T-helper 22 cell (primary cell): ENCODE measurements around the gene RTN4R.
"Not testable (repeated sequence)": the region's sequence is repeated elsewhere in the genome, so short reads cannot be mapped to it uniquely, and the experiment has no call there.

Source experiments
- DNase-seq: peaks from one replicate; pipeline ENCODE4 v3.0.0-alpha.2; 2020; ENCODE audit warnings: low read depth

Gene RTN4R

GRCh38 chr22:20271114-20271994, 3.2 kb upstream of the RTN4R start:
- DNase-seq: no peak

GRCh38 chr22:20270190-20271113, 2.3 kb upstream of the RTN4R start:
- not testable (repeated sequence) for DNase-seq

- DNase-seq: not testable (repeated sequence)
Measured at GRCh38 chr22:20269673-20270072, 1.6 kb upstream of the RTN4R start.

- DNase-seq: not testable (repeated sequence)
Measured at GRCh38 chr22:20269201-20269600, 1.1 kb upstream of the RTN4R start.

GRCh38 chr22:20267441-20268278, 458 bp downstream of the RTN4R start:
- no peak for DNase-seq

- not testable (repeated sequence) for DNase-seq
Measured at GRCh38 chr22:20266667-20267440, 1.3 kb downstream of the RTN4R start.

GRCh38 chr22:20265772-20266666, 2.1 kb downstream of the RTN4R start:
- not testable (repeated sequence) for DNase-seq

GRCh38 chr22:20264614-20265452, 3.3 kb downstream of the RTN4R start:
- no peak for DNase-seq

- not testable (repeated sequence) for DNase-seq
Measured at GRCh38 chr22:20263404-20264281, 4.5 kb downstream of the RTN4R start.

- DNase-seq: no peak
Measured at GRCh38 chr22:20262582-20263147, 5.5 kb downstream of the RTN4R start.

GRCh38 chr22:20261848-20262581, 6.1 kb downstream of the RTN4R start:
- no peak for DNase-seq

- no peak for DNase-seq
Measured at GRCh38 chr22:20260071-20260765, 7.9 kb downstream of the RTN4R start.

GRCh38 chr22:20259327-20259688, 8.8 kb downstream of the RTN4R start:
- DNase-seq: no peak

GRCh38 chr22:20258584-20259326, 9.4 kb downstream of the RTN4R start:
- DNase-seq: no peak

- DNase-seq: no peak
Measured at GRCh38 chr22:20258021-20258299, 10.2 kb downstream of the RTN4R start.
